ENCODE data around the gene APOL3.
"Not testable (repeated sequence)": the region's sequence is repeated elsewhere in the genome, so short reads cannot be mapped to it uniquely, and the experiment has no call there.

APOL3 gene

DNA sequence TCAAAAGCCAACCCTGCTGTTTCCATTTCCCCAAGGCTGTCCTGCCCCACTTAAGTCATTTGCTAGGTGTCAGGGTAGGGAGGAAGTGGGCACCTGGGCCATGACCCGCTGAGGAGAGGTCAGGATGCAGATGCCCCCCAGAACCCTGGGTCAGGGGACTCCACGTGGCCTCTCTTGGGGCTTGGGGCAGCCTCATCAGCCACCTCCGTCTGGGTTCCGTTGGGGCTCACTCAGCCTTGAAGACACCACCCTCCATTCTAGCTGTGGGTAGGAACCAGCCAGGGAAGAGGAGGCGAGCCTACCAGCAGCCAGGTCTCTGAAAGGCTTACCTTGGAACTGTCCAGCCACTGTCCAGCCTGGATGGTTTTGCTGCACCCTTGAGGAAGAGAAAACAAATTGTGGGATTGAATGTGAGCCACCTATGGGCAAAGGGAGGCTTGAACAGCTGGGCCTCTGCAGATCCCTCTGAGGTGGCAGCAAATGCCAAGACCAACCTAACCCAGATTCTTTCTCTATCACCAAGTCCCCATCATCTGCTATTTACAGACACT lies 38.5 kb upstream of the APOL3 start:
- H3K4me1 Mint-ChIP-seq: peaks cover 15% of the 10 kb centered on the region
- ATAC-seq (ENCODE audit: low read depth): no peak

DNA sequence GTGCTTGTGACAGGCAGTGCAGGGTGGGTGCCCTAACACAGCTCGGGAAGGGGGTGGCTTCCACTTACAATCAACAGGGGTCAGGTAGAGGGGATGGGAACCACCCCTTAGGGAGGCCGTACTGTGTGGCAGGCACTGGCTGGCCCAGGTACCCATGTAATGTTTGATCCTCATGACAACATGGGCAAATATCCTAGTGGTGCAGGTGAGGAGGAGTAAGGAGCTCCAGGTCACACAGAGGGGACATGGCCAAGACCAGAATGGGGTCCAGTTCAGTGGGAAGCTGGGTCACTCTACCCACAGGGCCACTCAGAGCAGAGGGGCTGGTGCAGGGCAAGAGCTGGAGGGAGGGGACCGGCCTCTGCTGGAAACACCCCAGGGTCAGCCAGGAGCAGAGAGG lies 38.0 kb upstream of the APOL3 start:
- no peak for ATAC-seq (ENCODE audit: low read depth)
- Mint-ChIP-seq H3K36me3 (no peaks in the 10 kb centered on the region), H3K27me3 (peaks cover 15% of the 10 kb centered on the region), H3K4me1 (peaks cover 15% of the 10 kb centered on the region), H3K27ac (no peak overlapping the region), H3K9me3 (no peaks in the 10 kb centered on the region), H3K4me3 (no peak overlapping the region)
- DNase-seq (ENCODE audit: low spot score in 2 of 2): no peak

More for the DNA sequence above, 38.5 kb upstream of the APOL3 start:
- H3K4me3 Mint-ChIP-seq: no peak overlapping the region
- H3K36me3 Mint-ChIP-seq: no peaks in the 10 kb centered on the region
- H3K9me3 Mint-ChIP-seq: no peaks in the 10 kb centered on the region
- DNase-seq (ENCODE audit: low spot score in 2 of 2): no peak
- H3K27ac Mint-ChIP-seq: no peak overlapping the region
- peaks cover 15% of the 10 kb centered on the region for H3K27me3 Mint-ChIP-seq

DNA sequence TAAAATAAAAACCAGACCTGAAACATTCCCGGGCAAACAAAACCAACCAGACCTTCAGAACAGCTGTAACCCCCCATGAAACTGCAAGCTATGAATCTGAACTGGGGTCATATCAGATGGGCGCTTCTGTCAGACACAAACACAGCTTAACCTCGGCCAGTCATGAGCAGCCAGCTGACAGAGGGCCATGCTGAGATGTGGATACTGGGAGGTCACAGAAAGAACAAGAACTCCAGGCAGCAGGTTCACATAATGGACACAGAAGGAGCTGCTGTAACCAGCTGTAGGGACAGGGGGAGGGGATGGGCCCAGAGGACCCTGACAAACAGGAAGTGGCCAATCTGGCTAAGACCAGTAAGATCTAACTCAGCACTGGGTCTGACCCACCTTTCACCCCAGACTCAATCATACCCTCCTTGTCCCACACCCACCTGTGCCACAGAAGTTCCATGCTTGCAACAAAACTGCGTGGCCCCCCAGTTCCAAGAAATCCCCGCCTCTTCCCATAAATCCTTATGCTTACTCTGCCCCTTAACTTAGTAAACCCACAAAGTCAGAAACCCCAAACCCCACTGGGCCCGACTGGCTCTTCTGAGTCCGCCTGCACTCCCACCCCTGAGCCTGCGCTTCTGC lies 37.1 kb upstream of the APOL3 start:
- H3K4me1 Mint-ChIP-seq: peaks cover 15% of the 10 kb centered on the region
- ATAC-seq (ENCODE audit: low read depth) (no peak), DNase-seq (ENCODE audit: low spot score in 2 of 2) (no peak)
- peaks cover 15% of the 10 kb centered on the region for H3K27me3 Mint-ChIP-seq
- H3K36me3 Mint-ChIP-seq: no peaks in the 10 kb centered on the region
- no peaks in the 10 kb centered on the region for H3K9me3 Mint-ChIP-seq
- no peak overlapping the region for H3K4me3 Mint-ChIP-seq
- no peak overlapping the region for H3K27ac Mint-ChIP-seq

DNA sequence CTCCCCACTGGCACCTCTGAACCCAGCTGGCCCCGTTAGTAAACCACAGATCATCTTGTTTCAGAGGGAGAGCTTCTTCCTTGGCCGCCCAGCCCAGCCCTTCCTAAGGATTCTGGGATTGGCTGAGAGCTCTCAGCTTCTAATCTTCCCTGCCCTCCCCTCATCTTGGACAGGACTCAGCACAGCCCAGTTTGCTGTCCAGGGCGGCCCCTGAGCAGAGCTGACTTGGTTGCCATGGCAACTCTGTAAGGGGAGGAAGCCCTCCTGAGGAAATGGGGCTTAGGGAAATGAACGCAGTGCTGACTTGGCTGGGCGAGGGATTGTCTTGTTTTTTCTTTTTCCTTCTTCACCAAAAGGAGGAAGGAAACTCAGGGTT lies 36.5 kb upstream of the APOL3 start:
- H3K4me1 Mint-ChIP-seq: peaks cover 15% of the 10 kb centered on the region
- no peak overlapping the region for H3K4me3 Mint-ChIP-seq
- H3K27me3 Mint-ChIP-seq: peaks cover 14% of the 10 kb centered on the region
- no peaks in the 10 kb centered on the region for H3K9me3 Mint-ChIP-seq
- ATAC-seq (ENCODE audit: low read depth): no peak
- H3K36me3 Mint-ChIP-seq: no peaks in the 10 kb centered on the region
- H3K27ac Mint-ChIP-seq: no peak overlapping the region
- no peak for DNase-seq (ENCODE audit: low spot score in 2 of 2)

DNA sequence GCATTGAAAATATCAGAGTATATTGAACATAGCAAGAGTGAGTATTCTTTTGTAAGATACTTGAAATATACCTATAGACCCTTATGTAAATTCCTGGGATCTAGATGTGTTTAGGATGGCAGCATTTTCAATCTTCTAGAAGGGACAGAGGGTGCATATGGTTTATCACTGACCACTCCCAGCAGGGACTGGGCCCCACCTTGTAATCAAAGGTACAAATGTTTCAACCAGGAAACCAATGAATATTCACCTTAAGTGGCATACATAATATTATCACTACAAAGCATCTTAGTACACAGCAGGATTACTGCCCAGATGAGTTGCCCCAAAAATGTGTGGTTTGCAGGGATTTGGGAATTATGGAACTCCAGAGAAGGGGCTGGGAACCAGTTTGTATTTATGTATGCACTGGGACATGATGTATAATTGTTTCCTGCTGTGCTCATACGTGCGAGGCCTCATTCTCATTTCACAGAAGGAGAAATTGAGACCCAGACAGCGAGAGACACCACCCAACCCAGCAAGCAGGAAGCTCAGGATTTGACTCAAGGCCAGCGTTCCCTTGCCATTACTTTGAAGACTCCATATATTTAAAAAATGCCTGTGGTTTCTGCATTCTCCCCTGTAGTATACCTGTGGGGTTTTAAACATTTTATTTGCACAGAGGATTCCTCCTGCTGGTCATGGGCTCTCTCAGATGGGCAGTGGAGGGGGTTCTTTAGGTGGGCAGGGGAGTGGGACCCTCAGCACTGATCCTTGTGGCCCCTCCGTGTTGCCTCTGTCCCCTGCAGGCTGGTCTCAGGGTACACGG lies 35.9 kb upstream of the APOL3 start:
- H3K4me3 Mint-ChIP-seq: no peak overlapping the region

DNA sequence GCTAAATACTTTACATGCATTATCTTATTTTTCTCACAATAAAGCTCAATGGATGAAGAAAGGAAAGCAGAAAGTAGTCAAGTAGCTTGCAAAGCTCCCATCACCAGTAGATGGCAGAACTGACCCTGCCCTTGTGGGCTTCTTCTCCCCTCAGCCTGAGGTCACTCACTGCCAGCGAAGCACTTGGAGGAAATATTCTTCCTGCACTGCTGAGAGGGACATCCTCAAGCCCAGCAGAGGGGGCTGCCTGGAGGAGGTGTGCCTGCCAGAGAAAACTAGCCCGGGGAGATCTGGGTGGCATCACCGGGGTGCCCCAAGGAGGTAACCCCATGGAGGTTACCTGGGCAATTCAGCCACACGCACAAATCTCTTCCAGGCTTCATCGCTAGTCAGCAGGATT lies 34.4 kb upstream of the APOL3 start:
- DNase-seq (ENCODE audit: low spot score in 2 of 2) (no peak), ATAC-seq (ENCODE audit: low read depth) (peak; percentile 65)
- H3K4me1 Mint-ChIP-seq: peaks cover 15% of the 10 kb centered on the region
- no peak overlapping the region for H3K4me3 Mint-ChIP-seq
- no peak overlapping the region for H3K27ac Mint-ChIP-seq
- H3K9me3 Mint-ChIP-seq: no peaks in the 10 kb centered on the region
- no peaks in the 10 kb centered on the region for H3K36me3 Mint-ChIP-seq
- peaks cover 13% of the 10 kb centered on the region for H3K27me3 Mint-ChIP-seq

More for the DNA sequence above, 35.9 kb upstream of the APOL3 start:
- DNase-seq (ENCODE audit: low spot score in 2 of 2) (no peak), ATAC-seq (ENCODE audit: low read depth) (no peak)
- Mint-ChIP-seq H3K36me3 (no peaks in the 10 kb centered on the region), H3K4me1 (peaks cover 15% of the 10 kb centered on the region), H3K27ac (no peak overlapping the region), H3K9me3 (no peaks in the 10 kb centered on the region), H3K27me3 (peaks cover 12% of the 10 kb centered on the region)

DNA sequence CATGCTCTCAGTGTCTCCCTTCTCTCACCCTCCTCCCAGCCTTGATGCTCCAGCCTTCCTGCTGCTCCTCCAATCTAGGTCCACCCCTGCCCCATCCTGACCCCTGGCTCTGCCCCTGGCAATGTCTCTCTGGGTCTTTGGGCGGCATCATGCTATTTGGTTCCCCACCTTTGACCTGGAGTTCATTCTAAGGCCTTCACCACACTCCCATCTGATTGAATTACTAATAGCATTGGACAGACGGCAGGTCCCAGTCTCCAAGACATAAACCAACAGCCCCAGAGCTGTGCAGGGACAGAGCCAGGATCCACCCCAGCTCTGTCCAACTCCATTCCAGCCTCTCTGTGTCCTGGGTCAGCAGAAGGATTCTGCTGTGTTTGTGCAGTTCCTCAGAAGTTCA lies 33.8 kb upstream of the APOL3 start:
- no peak overlapping the region for H3K27ac Mint-ChIP-seq
- H3K4me1 Mint-ChIP-seq: peaks cover 15% of the 10 kb centered on the region
- no peaks in the 10 kb centered on the region for H3K36me3 Mint-ChIP-seq
- DNase-seq (ENCODE audit: low spot score in 2 of 2) (no peak), ATAC-seq (ENCODE audit: low read depth) (no peak)
- H3K4me3 Mint-ChIP-seq: no peak overlapping the region
- peaks cover 2% of the 10 kb centered on the region for H3K9me3 Mint-ChIP-seq
- H3K27me3 Mint-ChIP-seq: peaks cover 17% of the 10 kb centered on the region

DNA sequence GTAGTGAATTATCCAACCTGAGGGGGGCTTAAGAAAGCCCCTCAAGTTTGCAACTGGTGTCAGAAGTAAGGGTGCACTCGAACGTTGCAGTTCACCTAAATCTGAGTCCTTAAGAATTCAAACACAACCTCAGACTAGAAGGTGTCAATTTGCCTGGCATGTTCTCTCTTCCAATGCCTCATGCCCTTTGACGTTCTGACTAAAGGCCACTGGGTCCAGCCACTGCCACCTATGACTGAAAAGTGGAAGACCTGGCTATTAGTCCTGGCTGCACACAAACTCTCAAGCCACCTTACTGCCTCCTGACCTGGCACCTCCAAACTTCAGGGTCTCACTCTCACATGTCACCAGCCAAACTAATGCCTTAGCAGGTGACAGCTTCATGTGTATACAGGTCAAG lies 33.0 kb upstream of the APOL3 start:
- H3K9me3 Mint-ChIP-seq: peaks cover 2% of the 10 kb centered on the region
- no peak overlapping the region for H3K27ac Mint-ChIP-seq

DNA sequence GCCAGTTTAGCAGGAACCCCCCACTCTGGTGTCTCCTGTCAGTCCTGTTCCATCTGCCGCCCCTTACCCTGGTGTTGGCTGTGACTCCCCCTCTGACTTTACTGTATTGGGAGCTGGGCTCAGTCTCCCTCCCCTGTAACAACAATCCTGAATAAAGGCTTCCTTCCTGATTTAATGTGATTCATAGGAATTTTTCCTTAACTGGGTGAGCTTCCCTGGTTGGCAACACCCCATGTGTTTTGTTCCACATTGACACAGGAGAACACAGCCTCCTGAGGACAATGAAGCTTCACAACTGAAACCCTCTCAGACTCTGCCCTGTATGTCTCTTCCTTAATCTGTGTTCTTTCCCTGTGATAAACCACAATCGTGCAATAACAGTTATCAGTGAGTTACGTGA lies 32.6 kb upstream of the APOL3 start:
- no peak for ATAC-seq (ENCODE audit: low read depth)
- peaks cover 2% of the 10 kb centered on the region for H3K9me3 Mint-ChIP-seq
- H3K4me3 Mint-ChIP-seq: no peak overlapping the region
- no peak for DNase-seq (ENCODE audit: low spot score in 2 of 2)
- H3K27ac Mint-ChIP-seq: no peak overlapping the region
- peaks cover 10% of the 10 kb centered on the region for H3K4me1 Mint-ChIP-seq
- H3K36me3 Mint-ChIP-seq: no peaks in the 10 kb centered on the region
- H3K27me3 Mint-ChIP-seq: peaks cover 9% of the 10 kb centered on the region

More for the DNA sequence above, 33.0 kb upstream of the APOL3 start:
- Mint-ChIP-seq H3K36me3 (no peaks in the 10 kb centered on the region), H3K4me3 (no peak overlapping the region), H3K27me3 (peaks cover 13% of the 10 kb centered on the region), H3K4me1 (peaks cover 14% of the 10 kb centered on the region)
- no peak for ATAC-seq (ENCODE audit: low read depth)
- no peak for DNase-seq (ENCODE audit: low spot score in 2 of 2)

DNA sequence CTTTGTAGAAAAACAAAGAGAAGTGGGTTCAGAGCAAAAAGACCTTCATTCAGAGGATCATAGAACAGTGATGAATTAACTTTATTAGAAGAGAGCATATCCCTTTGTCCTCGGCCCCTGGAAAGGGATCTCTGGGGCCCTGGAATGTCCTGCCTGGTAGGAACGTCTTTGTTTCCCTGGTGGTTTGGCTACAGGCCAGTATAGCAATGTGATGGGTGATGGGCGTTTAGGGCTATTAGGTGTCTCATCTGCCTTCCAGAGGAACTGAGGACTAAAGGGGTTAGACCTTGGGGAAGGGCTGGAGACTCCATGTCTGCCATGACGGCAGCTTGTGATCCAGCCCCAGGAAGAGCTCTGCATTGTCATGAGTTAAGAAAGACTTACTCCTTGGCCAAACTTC lies 32.0 kb upstream of the APOL3 start:
- ATAC-seq (ENCODE audit: low read depth) (no peak), DNase-seq (ENCODE audit: low spot score in 2 of 2) (no peak)
- H3K27ac Mint-ChIP-seq: no peak overlapping the region
- H3K9me3 Mint-ChIP-seq: peaks cover 2% of the 10 kb centered on the region
- H3K27me3 Mint-ChIP-seq: peaks cover 8% of the 10 kb centered on the region
- peaks cover 5% of the 10 kb centered on the region for H3K4me1 Mint-ChIP-seq
- no peak overlapping the region for H3K4me3 Mint-ChIP-seq
- H3K36me3 Mint-ChIP-seq: no peaks in the 10 kb centered on the region

DNA sequence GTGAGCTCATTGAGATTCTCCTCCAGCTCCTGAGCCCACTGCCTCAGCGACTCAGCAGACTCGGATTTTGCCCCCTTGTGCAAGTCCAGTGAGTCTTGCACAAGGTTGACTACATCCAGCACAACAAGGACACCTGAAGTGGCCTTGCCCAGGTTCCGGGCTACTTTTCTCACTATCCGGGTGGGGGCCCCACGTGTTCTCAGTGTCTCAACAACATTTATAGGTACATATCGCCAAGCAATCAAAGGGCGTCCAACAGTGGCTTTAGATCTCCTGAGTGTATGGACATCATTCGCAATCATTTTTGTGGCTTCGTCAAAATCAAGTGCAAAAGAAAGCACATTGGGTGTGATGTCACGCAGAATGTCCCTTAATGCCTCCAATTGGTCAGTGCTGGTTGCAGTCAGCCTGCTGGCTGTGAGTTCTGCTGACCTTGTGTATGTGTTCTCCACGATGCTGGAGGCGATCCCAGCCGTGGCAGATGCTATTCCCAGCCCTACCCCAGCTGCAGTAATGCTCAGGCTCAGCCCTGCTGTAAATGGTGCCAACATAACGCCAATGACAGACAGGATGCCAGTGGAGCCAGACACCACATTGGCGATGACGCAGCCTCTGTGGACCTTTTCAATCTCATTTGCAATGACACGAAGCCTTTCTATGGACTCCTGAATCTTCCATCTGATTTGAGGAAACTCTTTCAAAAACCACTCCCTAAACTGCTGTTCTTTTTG lies 30.7 kb upstream of the APOL3 start:
- DNase-seq (ENCODE audit: low spot score in 2 of 2): no peak
- H3K4me1 Mint-ChIP-seq: no peaks in the 10 kb centered on the region
- ATAC-seq (ENCODE audit: low read depth): no peak
- H3K27me3 Mint-ChIP-seq: peaks cover 6% of the 10 kb centered on the region
- H3K4me3 Mint-ChIP-seq: no peak overlapping the region
- no peak overlapping the region for H3K27ac Mint-ChIP-seq
- peaks cover 2% of the 10 kb centered on the region for H3K9me3 Mint-ChIP-seq
- H3K36me3 Mint-ChIP-seq: no peaks in the 10 kb centered on the region

DNA sequence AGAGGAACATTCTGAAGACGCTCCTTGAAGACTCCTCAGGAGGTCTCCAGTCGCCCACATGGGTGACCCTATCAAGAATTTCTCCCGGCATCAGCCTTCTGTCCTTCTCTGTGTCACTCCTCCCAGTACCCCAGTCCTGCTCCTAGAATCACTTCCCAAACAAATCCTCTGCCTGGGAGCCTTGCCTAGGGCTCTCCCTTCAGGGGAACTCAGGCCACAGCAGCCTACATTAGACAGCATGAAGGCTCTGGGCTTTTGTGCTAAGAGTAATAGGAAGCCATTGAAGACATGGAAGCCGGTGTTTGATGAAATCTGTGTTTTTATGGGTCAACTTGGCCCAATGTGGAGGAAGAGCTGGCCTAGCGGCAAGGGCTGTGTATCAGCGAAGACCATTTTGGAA lies 27.3 kb upstream of the APOL3 start:
- not testable (repeated sequence) for H3K9me3 Mint-ChIP-seq; H3K4me1 Mint-ChIP-seq; H3K27ac Mint-ChIP-seq; H3K27me3 Mint-ChIP-seq; H3K4me3 Mint-ChIP-seq; H3K36me3 Mint-ChIP-seq; DNase-seq (ENCODE audit: low spot score in 2 of 2); ATAC-seq (ENCODE audit: low read depth)

DNA sequence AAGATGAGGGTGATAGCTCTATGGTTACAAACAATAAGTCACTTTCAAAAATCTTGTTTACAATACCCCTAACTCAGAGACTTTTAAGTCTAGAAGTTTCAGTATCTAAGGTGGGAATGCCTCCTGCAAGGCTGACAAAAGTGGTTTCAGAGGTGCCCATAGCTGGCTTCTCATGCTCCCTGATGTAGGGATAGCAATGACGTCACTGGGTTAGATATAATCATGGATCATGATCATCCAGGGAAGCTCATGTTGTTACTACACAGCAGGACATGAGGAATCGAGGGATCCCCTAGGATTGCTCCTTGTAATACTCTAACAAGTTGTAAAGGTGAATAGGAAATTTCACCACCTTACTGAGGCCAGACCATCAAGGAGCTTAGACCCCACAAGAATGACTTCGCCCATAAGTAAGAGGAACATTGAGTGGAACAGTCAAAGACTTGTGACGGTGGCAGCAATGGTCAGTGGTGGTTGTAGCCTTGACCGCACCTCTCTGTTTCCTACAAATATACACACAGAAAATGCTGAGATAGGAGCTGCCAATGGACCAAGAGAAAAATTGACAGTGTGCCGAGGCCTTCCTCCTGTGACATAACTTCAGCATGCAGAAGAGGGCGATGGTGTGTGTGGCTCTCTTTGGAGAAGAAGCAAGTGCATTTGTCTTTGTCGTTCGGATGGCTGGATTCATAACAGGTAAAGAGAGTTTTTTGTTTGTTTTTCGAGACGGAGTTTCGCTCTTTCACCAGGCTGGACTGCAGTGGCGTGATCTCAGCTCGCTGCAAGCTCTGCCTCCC lies 25.5 kb upstream of the APOL3 start:
- no peak overlapping the region for H3K27ac Mint-ChIP-seq
- no peak overlapping the region for H3K4me3 Mint-ChIP-seq
- H3K4me1 Mint-ChIP-seq: no peaks in the 10 kb centered on the region
- DNase-seq (ENCODE audit: low spot score in 2 of 2) (no peak), ATAC-seq (ENCODE audit: low read depth) (no peak)
- H3K36me3 Mint-ChIP-seq: no peaks in the 10 kb centered on the region
- H3K9me3 Mint-ChIP-seq: peaks cover 2% of the 10 kb centered on the region
- peaks cover 8% of the 10 kb centered on the region for H3K27me3 Mint-ChIP-seq
